Erythroblast (primary cell): ENCODE measurements around the gene NDUFA3.

Experiments used
- GATA1 ChIP-seq: IDR thresholded peaks from 2 replicates; pipeline ENCODE4 v1.6.1; 2011; ENCODE audit warnings: low read depth, mild to moderate bottlenecking, control low read depth, low read length, moderate library complexity
- POLR2A ChIP-seq: IDR thresholded peaks from 2 replicates; pipeline ENCODE4 v1.6.1; 2011; ENCODE audit warnings: mild to moderate bottlenecking, low read length

- no peak for TF ChIP-seq POLR2A
- TF ChIP-seq GATA1 = no peak
Measured at GRCh38 chr19:54074851-54075250, 27.8 kb upstream of the NDUFA3 start.
